Measurements from ENCODE around the gene RASSF5. TPM values are rescaled to one million over a fixed set of nuclear protein-coding genes. Genes with fewer than 3 reads are reported as not detected.

RASSF5 gene
- total RNA-seq, 1 experiment from 2014 or later: 1.3 TPM

DNA sequence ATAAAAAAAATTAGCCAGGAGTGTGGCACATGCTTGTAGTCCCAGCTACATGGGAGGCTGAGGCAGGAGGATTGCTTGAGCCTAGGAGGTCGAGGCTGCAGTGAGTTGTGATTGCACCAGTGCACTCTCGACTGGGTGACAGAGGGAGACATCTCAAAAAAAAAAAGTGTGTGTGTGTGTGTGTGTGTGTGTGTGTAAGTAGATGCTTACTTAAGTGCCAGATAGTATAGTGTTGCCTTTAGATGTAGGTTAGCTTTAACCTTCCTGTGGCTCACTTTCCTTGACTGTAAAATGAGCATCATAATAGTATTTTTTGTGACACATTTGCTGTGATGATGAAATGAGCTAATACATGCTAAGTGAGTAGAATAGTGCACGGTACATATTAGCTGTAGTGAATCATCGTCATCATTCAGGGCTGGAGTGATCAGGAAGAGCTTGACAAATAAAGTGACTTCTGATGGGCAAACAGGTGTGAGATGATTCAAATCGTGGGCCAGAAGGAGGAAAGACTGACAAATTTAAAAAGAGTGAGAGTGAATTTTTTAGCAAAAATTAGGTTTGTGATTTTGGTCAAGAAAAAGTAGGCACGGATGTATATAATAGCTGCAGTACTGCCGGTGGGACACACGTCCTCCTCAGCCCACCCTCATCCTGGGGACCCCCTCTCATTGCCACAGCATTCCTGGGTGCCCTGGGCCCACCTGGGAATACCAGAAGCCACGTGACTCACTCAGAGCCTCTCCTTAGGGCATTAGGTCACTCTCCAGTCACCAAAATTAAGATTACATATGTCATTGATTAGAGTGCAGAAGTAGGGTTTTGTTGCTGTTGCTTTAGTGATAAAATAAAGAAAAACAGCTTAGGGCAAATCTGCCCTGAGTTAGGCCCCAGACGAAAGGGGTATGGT lies 71.0 kb downstream of the RASSF5 start:
- no peaks in the 10 kb centered on the region for H3K36me3 ChIP-seq (ENCODE audit: control insufficient read depth, insufficient read depth, low read length)
- intact Hi-C loops (cut with micrococcal nuclease; ENCODE audit: unreplicated experiment): no loop called here
- BruUV-seq (replicated peaks): no TSS peak
- no peaks in the 10 kb centered on the region for H3K9me3 ChIP-seq
- H3K27me3 Mint-ChIP-seq (ENCODE audit: insufficient read depth, unreplicated experiment): peaks cover 3% of the 10 kb centered on the region
- CTCF ChIA-PET: interaction anchor here (0.5 to 1.1 kb wide), 2 partner anchors 36 to 97 kb away, joined by 3 to 6 read pairs; no protein-coding TSS in a partner anchor
- POLR2A ChIA-PET: no interaction called here
- no peaks in the 10 kb centered on the region for H3K9me3 Mint-ChIP-seq (ENCODE audit: unreplicated experiment)
- TF ChIP-seq, protein P1, sequence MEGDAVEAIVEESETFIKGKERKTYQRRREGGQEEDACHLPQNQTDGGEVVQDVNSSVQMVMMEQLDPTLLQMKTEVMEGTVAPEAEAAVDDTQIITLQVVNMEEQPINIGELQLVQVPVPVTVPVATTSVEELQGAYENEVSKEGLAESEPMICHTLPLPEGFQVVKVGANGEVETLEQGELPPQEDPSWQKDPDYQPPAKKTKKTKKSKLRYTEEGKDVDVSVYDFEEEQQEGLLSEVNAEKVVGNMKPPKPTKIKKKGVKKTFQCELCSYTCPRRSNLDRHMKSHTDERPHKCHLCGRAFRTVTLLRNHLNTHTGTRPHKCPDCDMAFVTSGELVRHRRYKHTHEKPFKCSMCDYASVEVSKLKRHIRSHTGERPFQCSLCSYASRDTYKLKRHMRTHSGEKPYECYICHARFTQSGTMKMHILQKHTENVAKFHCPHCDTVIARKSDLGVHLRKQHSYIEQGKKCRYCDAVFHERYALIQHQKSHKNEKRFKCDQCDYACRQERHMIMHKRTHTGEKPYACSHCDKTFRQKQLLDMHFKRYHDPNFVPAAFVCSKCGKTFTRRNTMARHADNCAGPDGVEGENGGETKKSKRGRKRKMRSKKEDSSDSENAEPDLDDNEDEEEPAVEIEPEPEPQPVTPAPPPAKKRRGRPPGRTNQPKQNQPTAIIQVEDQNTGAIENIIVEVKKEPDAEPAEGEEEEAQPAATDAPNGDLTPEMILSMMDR (IDR thresholded peaks at IDR 0.05; ENCODE audit: insufficient read depth in 1 of 2, low read depth in 1 of 2, low read length in 1 of 2, severe bottlenecking in 1 of 2, unreplicated experiment in 1 of 2): no peak
- H3K27me3 ChIP-seq (replicated peaks; ENCODE audit: control insufficient read depth, insufficient read depth, low read length): no peaks in the 10 kb centered on the region
- H3K4me3 ChIP-seq (ENCODE audit: low read depth, low read length): no peak overlapping the region
- no peak overlapping the region for H3K27ac Mint-ChIP-seq (ENCODE audit: unreplicated experiment)
- no peak overlapping the region for H3K4me3 Mint-ChIP-seq (ENCODE audit: unreplicated experiment)
- no peaks in the 10 kb centered on the region for H3K4me1 Mint-ChIP-seq (ENCODE audit: low read depth, unreplicated experiment)
- DNase-seq: no peak
- H3K4me1 ChIP-seq: no peaks in the 10 kb centered on the region
- no peaks in the 10 kb centered on the region for H3K36me3 Mint-ChIP-seq (ENCODE audit: insufficient read depth, unreplicated experiment)

DNA sequence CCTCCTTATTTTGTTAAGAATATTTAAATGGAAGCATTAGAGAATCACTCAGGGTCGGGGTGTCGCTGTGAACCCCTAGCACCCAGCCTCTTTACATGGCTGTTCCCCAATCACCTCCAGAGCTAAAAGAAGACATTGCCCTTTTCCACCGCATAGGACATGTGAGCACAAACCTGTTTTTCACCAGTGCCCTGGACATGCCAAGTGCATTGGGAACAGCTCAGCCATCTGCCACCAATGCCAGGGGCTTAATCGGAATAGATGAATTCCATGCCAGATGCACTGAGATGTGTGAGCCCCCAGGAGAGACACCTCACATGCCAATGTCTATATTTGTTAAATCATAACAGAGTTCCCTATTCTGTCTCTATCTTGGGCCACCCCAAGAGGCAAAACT lies 71.6 kb downstream of the RASSF5 start:
- CTCF ChIA-PET: interaction anchor here (1.1 kb wide), 1 partner anchor 37 kb away, joined by 3 read pairs; no protein-coding TSS in a partner anchor

DNA sequence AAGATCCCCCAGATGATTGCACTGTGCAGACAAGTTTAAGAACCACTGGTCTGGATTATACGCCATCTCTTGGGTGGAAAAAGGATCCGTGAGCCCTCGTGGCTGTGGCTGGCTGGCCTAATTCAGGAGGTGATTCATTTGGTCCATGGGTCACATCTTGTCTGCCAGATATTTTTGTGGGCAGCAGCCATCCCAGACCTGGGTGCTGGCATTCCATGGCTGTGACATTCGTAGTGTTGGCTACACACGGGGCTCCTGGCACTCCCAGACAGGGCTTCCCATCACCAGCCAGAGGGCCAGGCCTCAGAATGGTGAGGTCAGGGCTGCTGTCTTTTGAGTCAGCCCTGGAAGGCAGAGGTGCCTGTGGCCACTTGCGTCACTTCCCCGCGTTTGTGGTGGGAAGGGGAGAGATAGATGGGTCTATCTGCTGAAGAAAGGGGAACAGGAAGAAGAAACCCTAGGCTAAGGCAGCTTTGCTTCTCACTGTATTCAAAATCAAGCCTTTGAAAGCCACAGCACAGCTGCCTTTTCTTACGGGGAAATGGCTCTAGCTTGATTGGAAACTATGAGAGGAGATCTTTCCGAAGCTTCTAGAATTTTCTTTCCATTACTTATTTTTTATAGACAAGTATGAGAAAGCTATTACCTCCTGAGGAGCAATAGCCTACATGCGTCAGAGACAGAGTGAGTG lies 72.6 kb downstream of the RASSF5 start:
- Mint-ChIP-seq H3K27ac (ENCODE audit: unreplicated experiment) (no peak overlapping the region), H3K4me3 (ENCODE audit: unreplicated experiment) (no peak overlapping the region), H3K9me3 (ENCODE audit: unreplicated experiment) (no peaks in the 10 kb centered on the region), H3K36me3 (ENCODE audit: insufficient read depth, unreplicated experiment) (no peaks in the 10 kb centered on the region), H3K27me3 (ENCODE audit: insufficient read depth, unreplicated experiment) (peaks cover 3% of the 10 kb centered on the region), H3K4me1 (ENCODE audit: low read depth, unreplicated experiment) (no peaks in the 10 kb centered on the region)
- H3K27me3 ChIP-seq (replicated peaks; ENCODE audit: control insufficient read depth, insufficient read depth, low read length): no peaks in the 10 kb centered on the region
- ChIA-PET CTCF (interaction anchor here (0.5 to 1.1 kb wide), 3 partner anchors 38 to 141 kb away, joined by 3 to 5 read pairs (median 3); no protein-coding TSS in a partner anchor), POLR2A (no interaction called here)
- no peak overlapping the region for H3K4me3 ChIP-seq (ENCODE audit: low read depth, low read length)
- DNase-seq: no peak
- BruUV-seq (replicated peaks): no TSS peak
- intact Hi-C loops (cut with micrococcal nuclease; ENCODE audit: unreplicated experiment): no loop called here
- H3K36me3 ChIP-seq (ENCODE audit: control insufficient read depth, insufficient read depth, low read length): no peaks in the 10 kb centered on the region
- no peaks in the 10 kb centered on the region for H3K9me3 ChIP-seq
- H3K4me1 ChIP-seq: no peaks in the 10 kb centered on the region
- TF ChIP-seq, protein P1 (IDR thresholded peaks at IDR 0.05; ENCODE audit: insufficient read depth in 1 of 2, low read depth in 1 of 2, low read length in 1 of 2, severe bottlenecking in 1 of 2, unreplicated experiment in 1 of 2): no peak

More for the DNA sequence above, 71.6 kb downstream of the RASSF5 start:
- Histone ChIP-seq H3K9me3 (no peaks in the 10 kb centered on the region), H3K4me3 (ENCODE audit: low read depth, low read length) (no peak overlapping the region), H3K27me3 (replicated peaks; ENCODE audit: control insufficient read depth, insufficient read depth, low read length) (no peaks in the 10 kb centered on the region), H3K36me3 (ENCODE audit: control insufficient read depth, insufficient read depth, low read length) (no peaks in the 10 kb centered on the region), H3K4me1 (no peaks in the 10 kb centered on the region)
- no peak overlapping the region for H3K27ac Mint-ChIP-seq (ENCODE audit: unreplicated experiment)
- TF ChIP-seq, protein P1 (IDR thresholded peaks at IDR 0.05; ENCODE audit: insufficient read depth in 1 of 2, low read depth in 1 of 2, low read length in 1 of 2, severe bottlenecking in 1 of 2, unreplicated experiment in 1 of 2): no peak
- H3K9me3 Mint-ChIP-seq (ENCODE audit: unreplicated experiment): no peaks in the 10 kb centered on the region
- no peak overlapping the region for H3K4me3 Mint-ChIP-seq (ENCODE audit: unreplicated experiment)
- intact Hi-C loops (cut with micrococcal nuclease; ENCODE audit: unreplicated experiment): no loop called here
- no peaks in the 10 kb centered on the region for H3K4me1 Mint-ChIP-seq (ENCODE audit: low read depth, unreplicated experiment)
- no peak for DNase-seq
- H3K36me3 Mint-ChIP-seq (ENCODE audit: insufficient read depth, unreplicated experiment): no peaks in the 10 kb centered on the region
- POLR2A ChIA-PET: no interaction called here
- peaks cover 3% of the 10 kb centered on the region for H3K27me3 Mint-ChIP-seq (ENCODE audit: insufficient read depth, unreplicated experiment)
- BruUV-seq (replicated peaks): no TSS peak
